GM19328 (cell line): ENCODE measurements around the gene EZR.

Source experiments
- ATAC-seq: cut with Tn5 transposase; IDR thresholded peaks from one replicate; pipeline ENCODE4 v1.9.1; 2021; ENCODE audit warnings: mild to moderate bottlenecking, moderate library complexity; ENCODE audit not compliant: unreplicated experiment

EZR gene

GRCh38 chr6:158737710-158738615, 81.2 kb downstream of the EZR start:
- ATAC-seq, result no peak

- ATAC-seq, result no peak
Observed at GRCh38 chr6:158737082-158737709, 82.0 kb downstream of the EZR start.

GRCh38 chr6:158735009-158735408, 84.2 kb downstream of the EZR start:
- no peak for ATAC-seq

- no peak for ATAC-seq
Observed at GRCh38 chr6:158730541-158730907, 88.6 kb downstream of the EZR start.

- no peak for ATAC-seq
Observed at GRCh38 chr6:158729906-158730540, 89.1 kb downstream of the EZR start.

DNA sequence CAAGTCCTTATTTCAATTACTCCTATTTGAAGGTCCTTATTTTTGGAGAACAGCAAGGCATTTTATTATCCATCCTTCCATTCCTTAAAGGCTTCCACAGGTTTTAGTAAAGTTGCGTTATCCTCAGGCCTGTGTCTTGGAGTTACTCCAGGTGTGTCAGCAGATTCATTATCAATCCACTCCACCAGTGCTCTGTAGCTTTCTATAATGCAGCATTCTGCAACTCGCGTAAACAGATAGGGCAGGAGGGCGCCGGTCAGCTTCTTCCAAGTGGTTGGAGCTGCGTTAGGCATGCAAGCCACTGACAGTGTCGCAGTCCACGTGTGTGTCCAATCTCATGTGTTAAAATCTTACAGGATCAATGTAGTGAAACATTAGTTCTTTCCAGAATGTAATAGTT, 93.5 kb downstream of the EZR start:
- no peak for ATAC-seq

- ATAC-seq, result no peak
Observed at GRCh38 chr6:158722176-158722729, 96.9 kb downstream of the EZR start.

DNA sequence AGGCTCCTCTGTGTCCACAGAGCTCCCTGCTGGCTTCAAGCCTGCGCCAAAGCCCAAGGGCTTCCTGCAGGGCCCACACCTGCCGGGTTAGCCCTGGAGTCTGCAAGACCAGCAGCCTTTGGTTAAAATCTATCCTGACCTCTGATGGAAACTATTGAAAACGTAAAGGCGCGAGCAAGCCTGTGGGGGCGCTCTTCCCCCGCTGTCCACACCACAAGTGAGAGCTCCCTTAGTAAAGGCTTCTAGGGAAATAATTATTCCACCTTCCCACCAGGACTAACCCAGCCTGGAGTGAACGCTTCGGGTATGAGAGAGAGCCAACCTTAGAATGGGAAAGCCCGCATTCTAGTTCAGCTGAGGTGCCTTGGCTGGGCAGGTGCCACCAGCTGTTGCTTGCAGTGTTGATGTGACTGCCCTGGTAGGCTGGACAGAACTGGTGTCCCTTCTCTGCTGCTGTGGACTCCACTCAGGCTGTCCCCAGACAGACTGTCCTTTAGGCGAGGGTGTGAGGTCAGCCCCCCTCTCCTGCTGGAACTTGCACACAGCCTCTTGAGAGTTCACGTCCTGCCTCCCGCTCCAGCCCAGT, 100.6 kb downstream of the EZR start:
- no peak for ATAC-seq

- ATAC-seq, result peak; percentile 61
Observed at GRCh38 chr6:158717341-158718330, 101.5 kb downstream of the EZR start.
